Transverse colon (tissue), 4 donors: Measurements from ENCODE around the gene PDGFD.

Experiments
- POLR2A ChIP-seq: fragments of 450-650 bp; IDR thresholded peaks from one replicate; pipeline ENCODE4 v1.6.1; 2016; ENCODE audit warnings: antibody characterized with exemption, mild to moderate bottlenecking, moderate library complexity
- POLR2AphosphoS5 ChIP-seq, 3 donors: sonication (generic); formaldehyde crosslinking; IDR thresholded peaks; one replicate each; pipeline ENCODE4 v1.6.1; 2016; ENCODE audit warnings: antibody characterized with exemption in 3 of 3
- TF ChIP-seq, protein P1 (sequence below), 5 experiments: fragments of 200-600 bp in 3 of 5; fragments of 450-650 bp in 2 of 5; sonication (generic) in 3 of 5; IDR thresholded peaks; 1 replicate in 2 of 5; 2 replicates in 3 of 5; pipeline ENCODE4 v1.5.1; 2016 to 2017; ENCODE audit warnings: antibody characterized with exemption in 5 of 5, inconsistent platforms in 3 of 5, mild to moderate bottlenecking in 2 of 5, moderate library complexity in 1 of 5

DNA sequence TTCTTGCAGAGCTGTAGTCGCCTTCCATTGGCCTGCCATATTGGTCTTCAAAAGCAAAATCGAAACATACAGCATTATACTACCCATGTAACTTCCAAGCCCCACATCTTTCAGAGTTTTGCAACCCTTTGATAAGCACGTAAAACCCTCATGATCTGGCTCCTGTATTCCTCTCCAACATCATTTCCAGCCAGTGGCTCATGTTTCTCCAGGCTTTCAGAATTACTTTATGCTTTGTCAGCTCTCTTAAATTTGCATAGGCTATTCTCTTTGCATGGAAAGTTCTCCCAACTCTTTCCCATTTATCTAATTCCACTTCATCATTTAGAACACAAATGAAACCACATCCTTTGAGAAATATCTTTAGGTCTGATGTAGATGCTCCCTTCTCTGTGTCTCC, 195.3 kb downstream of the PDGFD start:
- TF ChIP-seq POLR2AphosphoS5 (IDR thresholded peaks at IDR 0.05), result no peak
- TF ChIP-seq, protein P1, sequence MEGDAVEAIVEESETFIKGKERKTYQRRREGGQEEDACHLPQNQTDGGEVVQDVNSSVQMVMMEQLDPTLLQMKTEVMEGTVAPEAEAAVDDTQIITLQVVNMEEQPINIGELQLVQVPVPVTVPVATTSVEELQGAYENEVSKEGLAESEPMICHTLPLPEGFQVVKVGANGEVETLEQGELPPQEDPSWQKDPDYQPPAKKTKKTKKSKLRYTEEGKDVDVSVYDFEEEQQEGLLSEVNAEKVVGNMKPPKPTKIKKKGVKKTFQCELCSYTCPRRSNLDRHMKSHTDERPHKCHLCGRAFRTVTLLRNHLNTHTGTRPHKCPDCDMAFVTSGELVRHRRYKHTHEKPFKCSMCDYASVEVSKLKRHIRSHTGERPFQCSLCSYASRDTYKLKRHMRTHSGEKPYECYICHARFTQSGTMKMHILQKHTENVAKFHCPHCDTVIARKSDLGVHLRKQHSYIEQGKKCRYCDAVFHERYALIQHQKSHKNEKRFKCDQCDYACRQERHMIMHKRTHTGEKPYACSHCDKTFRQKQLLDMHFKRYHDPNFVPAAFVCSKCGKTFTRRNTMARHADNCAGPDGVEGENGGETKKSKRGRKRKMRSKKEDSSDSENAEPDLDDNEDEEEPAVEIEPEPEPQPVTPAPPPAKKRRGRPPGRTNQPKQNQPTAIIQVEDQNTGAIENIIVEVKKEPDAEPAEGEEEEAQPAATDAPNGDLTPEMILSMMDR (IDR thresholded peaks at IDR 0.05), result no peak
- no peak for TF ChIP-seq POLR2A
